Chondrocyte (in vitro differentiated cells): ENCODE results near the gene ZNF619. TPM values are rescaled to one million over a fixed set of nuclear protein-coding genes. Genes with fewer than 3 reads are reported as not detected.

Experiments
- DNase-seq: peaks from one replicate; pipeline ENCODE4 v3.0.0; 2021; ENCODE audit warnings: mixed read lengths, low spot score
- H3K27ac Mint-ChIP-seq: one replicate; pipeline ENCODE4 v1.8.0; 2021; ENCODE audit warnings: mild to moderate bottlenecking, moderate library complexity, mixed read lengths; ENCODE audit not compliant: unreplicated experiment
- H3K27me3 Mint-ChIP-seq: 2 replicates; pipeline ENCODE4 v1.8.0; 2021; ENCODE audit warnings: low read depth, mixed read lengths
- H3K36me3 Mint-ChIP-seq: 2 replicates; pipeline ENCODE4 v1.8.0; 2021; ENCODE audit warnings: low read depth, mixed read lengths
- H3K4me1 Mint-ChIP-seq: 2 replicates; pipeline ENCODE4 v1.8.0; 2021; ENCODE audit warnings: low read depth, mild to moderate bottlenecking, mixed read lengths
- H3K4me3 Mint-ChIP-seq: one replicate; pipeline ENCODE4 v1.8.0; 2021; ENCODE audit warnings: mild to moderate bottlenecking, moderate library complexity, mixed read lengths; ENCODE audit not compliant: unreplicated experiment
- H3K9me3 Mint-ChIP-seq: 2 replicates; pipeline ENCODE4 v1.8.0; 2021; ENCODE audit warnings: low read depth, mixed read lengths
- total RNA-seq: library from RNA; stranded (reverse); gene quantifications from 3 replicates; pipeline ENCODE4 v1.2.1, GENCODE V29; 2021
- TF ChIP-seq, protein P1 (sequence below): fragments of 200-600 bp; sonication (generic); IDR thresholded peaks from 2 replicates; pipeline ENCODE4 v1.5.0; 2021; ENCODE audit warnings: antibody characterized with exemption, mild to moderate bottlenecking, moderate library complexity

The ZNF619 gene
- total RNA-seq, 1 donor from 2014 or later, result 3.3 TPM

DNA sequence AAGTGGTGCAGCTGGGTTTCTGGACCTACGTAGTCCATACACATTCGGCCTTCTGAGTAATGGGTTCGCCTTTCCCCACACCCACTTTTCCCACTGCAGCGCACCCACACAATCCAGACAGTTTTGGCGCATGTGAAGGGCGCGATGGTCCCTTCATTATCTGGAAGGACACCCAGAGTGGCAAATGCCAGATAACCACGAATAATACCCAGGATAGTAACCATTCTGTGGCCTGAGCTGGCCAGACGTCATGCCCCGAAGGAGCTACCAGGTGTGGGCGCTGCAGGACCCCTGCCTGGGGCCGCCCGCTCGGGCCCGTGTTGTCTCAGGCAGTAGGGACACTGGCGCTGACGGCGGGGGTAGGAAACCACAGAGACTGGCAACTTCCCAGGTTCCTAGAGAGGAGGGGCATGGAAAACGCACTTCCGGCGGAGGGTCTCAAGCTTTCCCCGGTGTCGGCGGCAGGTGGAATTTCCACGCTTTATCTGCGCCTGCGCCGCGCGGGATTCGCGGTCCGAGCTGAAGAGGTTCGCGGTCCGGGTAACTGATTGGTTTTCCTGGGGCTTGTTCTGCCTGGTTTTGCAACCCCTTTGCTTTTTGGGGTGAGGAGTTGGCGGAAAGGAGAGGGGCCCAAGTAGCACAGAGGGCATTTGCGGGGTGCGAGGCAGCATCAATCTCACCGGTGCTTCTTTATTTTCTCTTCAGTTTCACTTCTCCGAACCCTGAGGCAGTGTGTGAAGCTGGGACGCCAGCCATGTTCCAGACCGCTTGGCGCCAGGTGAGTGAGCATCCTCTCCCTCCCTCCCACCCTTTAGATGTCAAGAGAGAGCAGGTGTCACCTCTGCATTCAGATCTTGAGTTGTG is 28.9 kb downstream of the ZNF619 start, which contains the start of gene ZNF620:
Gene ZNF620, plus strand, starts transcription at position 441 of the 864 bp plus-strand sequence. Its CDS starts 314 bp downstream, at position 755.
- no peak for DNase-seq
- peak within 1 kb of the TSS; percentile 87 for H3K4me3 Mint-ChIP-seq
- H3K27me3 Mint-ChIP-seq, result no peaks in the 10 kb centered on the region
- H3K36me3 Mint-ChIP-seq, result peaks cover 6% of the 10 kb centered on the region
- H3K27ac Mint-ChIP-seq, result peak within 1 kb of the TSS; percentile 87
- peaks cover 29% of the 10 kb centered on the region for H3K4me1 Mint-ChIP-seq
- H3K9me3 Mint-ChIP-seq, result peaks cover 7% of the 10 kb centered on the region
- TF ChIP-seq, protein P1, sequence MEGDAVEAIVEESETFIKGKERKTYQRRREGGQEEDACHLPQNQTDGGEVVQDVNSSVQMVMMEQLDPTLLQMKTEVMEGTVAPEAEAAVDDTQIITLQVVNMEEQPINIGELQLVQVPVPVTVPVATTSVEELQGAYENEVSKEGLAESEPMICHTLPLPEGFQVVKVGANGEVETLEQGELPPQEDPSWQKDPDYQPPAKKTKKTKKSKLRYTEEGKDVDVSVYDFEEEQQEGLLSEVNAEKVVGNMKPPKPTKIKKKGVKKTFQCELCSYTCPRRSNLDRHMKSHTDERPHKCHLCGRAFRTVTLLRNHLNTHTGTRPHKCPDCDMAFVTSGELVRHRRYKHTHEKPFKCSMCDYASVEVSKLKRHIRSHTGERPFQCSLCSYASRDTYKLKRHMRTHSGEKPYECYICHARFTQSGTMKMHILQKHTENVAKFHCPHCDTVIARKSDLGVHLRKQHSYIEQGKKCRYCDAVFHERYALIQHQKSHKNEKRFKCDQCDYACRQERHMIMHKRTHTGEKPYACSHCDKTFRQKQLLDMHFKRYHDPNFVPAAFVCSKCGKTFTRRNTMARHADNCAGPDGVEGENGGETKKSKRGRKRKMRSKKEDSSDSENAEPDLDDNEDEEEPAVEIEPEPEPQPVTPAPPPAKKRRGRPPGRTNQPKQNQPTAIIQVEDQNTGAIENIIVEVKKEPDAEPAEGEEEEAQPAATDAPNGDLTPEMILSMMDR, result peak; percentile 72

DNA sequence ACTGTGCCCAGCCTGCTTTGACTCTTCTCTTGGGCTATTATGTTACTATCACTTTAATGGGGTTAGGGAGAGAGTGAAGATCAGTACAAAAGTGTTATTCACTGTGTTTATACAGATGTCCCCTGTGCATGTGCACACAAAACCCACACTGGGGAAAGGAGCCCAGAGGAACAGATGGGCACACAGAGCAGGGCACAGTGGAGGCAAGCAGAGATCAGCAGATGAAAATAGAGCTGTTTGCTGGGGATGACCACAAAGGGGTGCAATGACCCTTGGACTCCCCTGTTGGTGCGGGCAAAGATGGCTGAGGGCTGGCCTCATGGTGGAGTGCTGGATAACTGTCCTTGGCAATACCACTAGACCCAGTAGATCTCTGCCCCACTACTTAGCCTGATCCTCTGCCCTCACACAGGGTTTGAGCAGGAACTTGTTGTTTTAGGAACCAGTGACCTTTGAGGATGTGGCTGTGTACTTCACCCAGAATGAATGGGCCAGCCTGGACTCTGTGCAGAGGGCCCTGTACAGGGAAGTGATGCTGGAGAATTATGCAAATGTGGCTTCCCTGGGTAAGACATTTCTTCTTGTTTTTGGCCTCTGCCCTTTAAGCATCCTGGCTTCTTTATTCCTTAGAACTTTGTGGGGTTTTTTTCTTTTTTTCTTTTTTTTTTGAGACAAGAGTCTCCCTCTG is 34.3 kb downstream of the ZNF619 start:
- Mint-ChIP-seq H3K4me1 (peaks cover 17% of the 10 kb centered on the region), H3K9me3 (peaks cover 4% of the 10 kb centered on the region), H3K27ac (no peak overlapping the region), H3K4me3 (no peak overlapping the region), H3K27me3 (no peaks in the 10 kb centered on the region), H3K36me3 (peaks cover 6% of the 10 kb centered on the region)
- no peak for DNase-seq
- TF ChIP-seq, protein P1, result no peak

DNA sequence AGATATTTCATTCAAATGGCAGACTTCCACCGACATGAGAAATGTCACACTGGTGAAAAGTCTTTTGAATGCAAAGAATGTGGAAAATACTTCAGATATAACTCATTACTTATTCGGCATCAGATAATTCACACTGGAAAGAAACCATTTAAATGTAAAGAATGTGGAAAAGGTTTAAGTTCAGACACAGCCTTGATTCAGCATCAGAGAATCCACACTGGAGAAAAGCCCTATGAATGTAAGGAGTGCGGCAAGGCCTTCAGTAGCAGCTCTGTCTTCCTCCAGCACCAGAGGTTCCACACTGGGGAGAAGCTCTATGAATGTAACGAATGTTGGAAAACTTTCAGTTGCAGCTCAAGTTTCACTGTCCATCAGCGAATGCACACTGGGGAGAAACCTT is 39.3 kb downstream of the ZNF619 start:
- peak overlapping the region; percentile 84 for H3K27ac Mint-ChIP-seq
- peaks cover 19% of the 10 kb centered on the region for H3K4me1 Mint-ChIP-seq
- no peak overlapping the region for H3K4me3 Mint-ChIP-seq
- H3K36me3 Mint-ChIP-seq, result no peaks in the 10 kb centered on the region
- DNase-seq, result no peak
- H3K27me3 Mint-ChIP-seq, result no peaks in the 10 kb centered on the region
- peaks cover 3% of the 10 kb centered on the region for H3K9me3 Mint-ChIP-seq
- TF ChIP-seq, protein P1, result no peak

DNA sequence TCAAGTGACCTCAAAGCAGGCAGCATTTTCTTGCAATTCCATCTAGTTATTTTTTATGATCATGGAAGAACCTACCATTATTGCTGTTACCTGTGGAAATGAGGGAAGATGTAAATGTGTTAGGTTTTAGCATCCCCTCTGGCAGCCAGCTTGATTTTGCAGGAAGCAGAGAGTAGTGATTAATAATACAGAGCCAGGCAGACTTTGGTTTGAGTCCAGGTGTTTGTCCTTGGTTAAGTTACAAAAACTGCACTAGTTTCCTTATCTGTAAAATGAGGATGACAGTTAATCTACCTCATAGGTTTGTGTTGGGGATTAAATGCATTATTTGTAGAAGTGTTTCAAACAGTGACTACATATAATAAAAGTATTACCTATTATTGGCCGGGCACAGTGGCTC is 41.1 kb downstream of the ZNF619 start:
- Mint-ChIP-seq H3K4me3 (no peak overlapping the region), H3K27me3 (no peaks in the 10 kb centered on the region), H3K4me1 (peaks cover 19% of the 10 kb centered on the region), H3K9me3 (peaks cover 3% of the 10 kb centered on the region), H3K27ac (no peak overlapping the region), H3K36me3 (no peaks in the 10 kb centered on the region)
- TF ChIP-seq, protein P1, result no peak
- DNase-seq, result no peak

DNA sequence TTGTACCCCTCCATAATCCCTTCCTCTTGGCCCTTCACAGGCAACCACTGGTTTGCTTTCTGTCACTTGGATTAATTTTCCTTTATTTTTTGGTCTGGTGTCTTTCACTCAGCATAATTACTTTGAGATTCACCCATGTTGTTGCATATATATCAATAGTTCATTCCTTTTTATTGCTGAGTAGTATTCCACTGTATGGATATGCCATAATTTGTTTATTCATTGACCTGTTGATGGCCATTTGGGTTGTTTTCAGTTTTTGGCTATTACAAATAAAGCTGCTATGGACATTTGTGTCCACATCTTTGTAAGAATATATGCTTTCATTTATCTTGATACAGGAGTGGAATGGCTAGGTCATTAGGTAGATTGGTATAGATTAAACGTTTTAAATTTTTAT is 41.9 kb downstream of the ZNF619 start:
- H3K27me3 Mint-ChIP-seq, result no peaks in the 10 kb centered on the region

More for the DNA sequence above, 41.9 kb downstream of the ZNF619 start:
- no peak overlapping the region for H3K4me3 Mint-ChIP-seq
- no peak overlapping the region for H3K27ac Mint-ChIP-seq
- TF ChIP-seq, protein P1, result no peak
- H3K4me1 Mint-ChIP-seq, result peaks cover 20% of the 10 kb centered on the region
- no peaks in the 10 kb centered on the region for H3K36me3 Mint-ChIP-seq
- H3K9me3 Mint-ChIP-seq, result peaks cover 3% of the 10 kb centered on the region
- no peak for DNase-seq
